Left kidney (tissue), 2 donors: ENCODE measurements around the gene RPGR. TPM values are rescaled to one million over a fixed set of nuclear protein-coding genes. Genes with fewer than 3 reads are reported as not detected.

ENCODE experiments used
- DNase-seq: peaks from one replicate; pipeline ENCODE4 v3.0.0-alpha.2; 2013
- polyA plus RNA-seq: library from polyadenylated mRNA; unstranded; fragments of 120-200 nt; gene quantifications from one replicate; pipeline ENCODE4 v1.2.1, GENCODE V29; 2013; ENCODE audit not compliant: insufficient read length

Gene RPGR
- polyA plus RNA-seq, 1 donor = 27.2 TPM

DNA sequence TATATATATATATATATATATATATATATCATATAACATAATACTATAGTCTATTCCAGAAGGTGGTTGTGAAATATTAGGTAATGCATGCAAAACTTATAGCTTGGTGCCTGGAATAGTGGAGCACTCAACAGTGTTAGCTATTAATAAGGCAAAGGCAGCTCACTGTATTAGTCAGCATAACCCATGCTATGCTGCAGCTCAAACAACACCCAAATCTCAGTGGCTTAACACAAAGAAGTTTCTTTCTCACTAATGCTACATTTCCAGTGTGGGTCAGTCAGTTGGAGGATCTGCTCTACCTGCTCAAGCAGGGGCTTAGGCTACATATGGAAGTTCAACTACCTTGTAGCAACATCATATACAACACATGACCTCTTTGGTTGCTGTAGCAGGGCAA is 5.2 kb upstream of the RPGR start:
- DNase-seq = no peak

DNA sequence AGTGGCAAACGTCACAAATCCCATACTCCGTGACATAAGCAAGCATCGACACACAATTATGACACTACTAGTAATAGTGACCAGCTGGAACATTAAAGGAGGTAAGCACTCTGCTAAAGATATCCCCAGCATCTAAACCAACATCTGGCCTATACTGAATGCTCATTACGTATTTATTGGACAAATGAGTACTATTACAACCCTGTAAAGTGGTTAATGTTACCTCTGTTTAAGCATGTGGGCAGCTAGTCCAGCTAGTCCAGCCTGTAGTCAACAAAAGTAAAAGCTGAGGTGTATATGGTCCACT is 419 bp upstream of the RPGR start:
- DNase-seq = no peak

DNA sequence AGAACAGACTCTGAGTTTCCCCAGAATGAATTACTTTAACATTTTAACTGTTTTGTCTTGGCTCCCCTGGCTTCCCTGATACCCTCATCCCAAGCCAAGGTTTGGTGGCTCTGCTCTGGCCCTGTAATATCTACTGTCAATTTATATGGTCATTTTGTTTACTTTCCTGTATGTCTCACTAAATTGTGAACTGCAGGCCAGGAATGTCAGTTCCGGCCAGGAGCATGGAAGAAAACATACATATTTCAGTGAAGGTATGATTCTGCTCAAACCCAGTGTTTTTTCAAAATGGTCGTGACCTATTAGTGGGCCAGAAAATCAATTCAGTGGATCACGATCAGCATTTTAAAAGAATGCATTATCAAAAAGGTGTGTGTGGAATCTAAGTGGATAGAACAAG is 1.2 kb downstream of the RPGR start:
- DNase-seq = no peak

DNA sequence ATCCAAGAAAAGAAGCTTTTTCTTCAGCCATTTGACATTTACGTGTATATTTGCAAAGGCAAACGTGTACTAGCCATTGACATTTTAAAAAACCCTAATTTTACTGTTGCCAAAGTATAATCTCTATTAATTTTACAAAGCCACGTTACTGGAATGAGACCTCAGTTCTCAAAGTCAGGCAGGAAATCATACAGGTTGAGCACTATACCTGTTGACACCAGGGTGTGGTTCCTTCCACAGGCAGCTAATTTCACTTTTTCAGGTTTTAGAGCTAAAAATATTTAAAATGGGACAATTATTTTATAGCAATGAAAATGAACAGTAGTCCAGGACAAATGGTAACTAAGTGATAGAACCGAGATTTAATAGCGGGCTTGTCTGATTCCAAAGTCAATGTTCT is 6.5 kb downstream of the RPGR start:
- no peak for DNase-seq

DNA sequence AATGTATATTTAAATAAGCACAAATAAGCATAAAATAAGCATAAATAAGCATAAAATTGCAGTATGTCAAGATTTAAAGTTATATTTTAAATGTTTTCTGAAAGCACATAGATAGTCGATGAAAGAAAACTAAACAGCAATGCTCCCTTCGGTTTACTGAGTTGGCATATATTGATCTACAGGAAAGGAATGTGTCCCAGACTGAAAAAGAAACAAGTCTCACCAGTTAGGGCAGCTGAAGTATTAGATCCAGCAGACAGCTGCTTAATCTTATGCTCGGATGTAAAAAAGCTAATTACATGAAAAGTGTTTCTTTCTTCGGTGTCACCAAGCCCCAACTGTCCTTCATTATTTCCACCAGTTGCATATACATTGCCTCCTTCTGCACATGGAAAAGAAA is 8.7 kb downstream of the RPGR start:
- no peak for DNase-seq

DNA sequence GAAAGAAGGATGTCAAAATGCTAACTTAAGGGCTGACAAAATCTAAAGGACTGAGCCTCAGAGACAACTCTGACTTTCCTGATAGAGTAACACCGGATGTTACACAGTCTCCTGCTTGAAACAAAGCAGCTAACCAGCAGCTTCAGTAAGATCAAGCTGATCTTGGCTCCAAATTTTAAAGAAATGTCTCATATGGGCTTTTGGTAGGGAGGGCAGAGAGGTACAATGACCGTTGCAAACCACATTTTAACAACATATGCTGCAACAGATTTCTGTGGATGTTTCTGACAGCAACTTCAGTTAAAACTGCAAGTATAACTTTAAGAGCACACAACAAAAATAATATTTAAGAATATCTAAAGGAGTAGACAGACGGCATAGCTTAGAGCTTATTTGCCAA is 9.1 kb downstream of the RPGR start:
- no peak for DNase-seq

DNA sequence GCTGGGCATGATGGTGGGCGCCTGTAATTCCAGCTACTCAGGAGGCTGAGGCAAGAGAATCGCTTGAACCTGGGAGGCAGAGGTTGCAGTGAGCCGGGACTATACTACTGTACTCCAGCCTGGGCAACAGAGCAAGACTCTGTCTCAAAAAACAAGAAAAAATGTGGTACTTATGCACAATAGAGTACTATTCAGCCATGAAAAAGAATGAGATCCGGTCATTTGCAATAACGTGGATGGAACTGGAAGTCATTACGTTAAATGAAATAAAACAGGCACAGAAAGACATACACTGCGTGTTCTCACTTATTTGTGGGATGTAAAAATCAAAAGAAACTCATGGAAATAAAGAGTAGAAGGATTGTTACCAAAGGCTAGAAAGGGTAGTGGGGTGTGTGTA is 12.1 kb downstream of the RPGR start:
- no peak for DNase-seq

DNA sequence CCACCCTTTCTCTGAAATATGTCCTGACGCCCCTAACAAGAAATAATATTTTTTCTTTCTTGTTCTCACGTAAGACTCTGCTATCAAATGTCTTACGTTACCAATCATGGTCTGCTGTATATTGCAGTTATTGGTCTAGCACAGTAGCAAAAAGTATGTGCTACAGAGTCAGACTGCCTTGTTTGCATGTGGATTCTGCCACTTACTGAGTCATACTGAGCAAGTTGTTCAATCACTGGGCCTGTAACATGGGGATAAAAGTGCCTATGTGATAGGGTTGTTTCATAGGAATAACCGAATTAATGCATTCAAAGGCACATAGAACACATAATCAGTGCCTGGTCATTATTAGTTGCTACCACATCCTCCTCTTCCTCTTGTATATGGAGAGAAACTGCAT is 14.1 kb downstream of the RPGR start:
- DNase-seq = no peak

DNA sequence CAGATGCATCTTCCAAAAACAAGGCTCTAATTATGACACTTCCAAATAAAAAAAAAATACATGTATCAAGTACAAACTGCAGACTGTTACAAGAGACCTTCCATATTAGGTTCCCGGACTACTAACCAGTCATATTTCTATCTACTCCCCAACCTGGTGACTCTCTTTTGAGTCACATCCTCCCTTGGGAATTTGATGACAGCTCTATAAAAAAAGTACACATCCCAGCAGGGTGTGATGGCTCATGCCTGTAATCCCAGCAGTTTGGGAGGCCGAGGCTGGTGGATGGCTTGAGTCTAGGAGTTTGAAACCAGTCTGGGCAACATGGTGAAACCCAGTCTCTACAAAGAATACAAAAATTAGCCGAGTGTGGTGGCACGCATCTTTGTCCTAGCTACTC is 14.9 kb downstream of the RPGR start:
- DNase-seq = no peak

DNA sequence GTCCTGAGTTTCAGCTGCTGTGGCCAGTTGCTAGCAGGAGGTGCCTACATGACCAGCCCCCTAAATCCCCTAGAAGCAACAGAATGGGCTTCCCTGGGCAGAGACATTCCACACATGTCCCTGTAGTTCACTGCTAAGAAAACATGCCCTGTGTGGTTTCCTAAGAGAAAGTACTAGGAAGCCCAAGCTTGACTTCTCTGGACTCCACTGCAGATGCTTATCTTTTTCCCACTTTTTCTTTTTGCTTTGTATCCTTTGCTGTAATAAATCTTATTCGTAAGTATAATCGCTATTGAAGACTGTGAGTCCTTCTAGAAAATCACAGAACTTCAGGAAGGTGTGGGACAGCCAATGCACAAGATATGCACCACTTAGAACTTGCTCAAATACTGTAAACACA is 15.6 kb downstream of the RPGR start:
- DNase-seq = no peak

DNA sequence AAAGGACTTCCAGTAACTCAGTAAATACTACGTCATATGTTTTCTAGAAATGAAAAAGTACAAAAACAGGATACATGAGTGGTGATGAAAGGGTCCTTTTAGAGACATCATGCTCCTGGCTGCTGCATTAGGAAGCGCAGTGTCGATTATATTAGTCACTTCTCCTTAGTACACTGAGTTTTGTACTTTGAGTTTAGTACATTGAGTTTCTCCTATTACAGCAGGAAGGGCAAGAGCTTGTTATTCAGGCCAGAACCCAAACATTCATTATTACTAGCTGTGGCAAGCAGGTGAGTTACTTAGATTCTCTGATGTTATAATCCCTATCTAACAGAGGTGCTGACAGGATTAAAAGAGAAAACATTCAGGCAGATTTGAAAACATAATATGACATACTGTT is 21.3 kb downstream of the RPGR start:
- no peak for DNase-seq

DNA sequence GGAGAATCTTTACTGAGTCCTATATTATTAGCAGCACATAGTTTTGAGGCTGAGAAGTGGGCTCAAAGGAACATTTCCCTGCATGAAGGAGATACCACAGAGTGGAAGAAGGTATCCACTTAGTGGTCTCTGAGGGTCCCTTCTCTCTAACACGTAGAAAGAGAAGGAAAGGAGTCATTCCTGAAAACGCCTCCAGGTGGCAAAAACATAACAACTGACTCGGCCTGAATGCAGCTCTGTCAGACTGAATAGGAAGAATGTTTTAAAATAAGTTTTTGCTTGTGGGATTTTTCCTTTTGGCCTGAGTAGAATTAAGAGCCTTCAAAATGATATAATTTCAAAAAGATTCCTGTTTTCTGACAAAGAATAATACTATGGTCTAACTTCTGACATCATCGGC is 23.3 kb downstream of the RPGR start:
- DNase-seq = no peak

DNA sequence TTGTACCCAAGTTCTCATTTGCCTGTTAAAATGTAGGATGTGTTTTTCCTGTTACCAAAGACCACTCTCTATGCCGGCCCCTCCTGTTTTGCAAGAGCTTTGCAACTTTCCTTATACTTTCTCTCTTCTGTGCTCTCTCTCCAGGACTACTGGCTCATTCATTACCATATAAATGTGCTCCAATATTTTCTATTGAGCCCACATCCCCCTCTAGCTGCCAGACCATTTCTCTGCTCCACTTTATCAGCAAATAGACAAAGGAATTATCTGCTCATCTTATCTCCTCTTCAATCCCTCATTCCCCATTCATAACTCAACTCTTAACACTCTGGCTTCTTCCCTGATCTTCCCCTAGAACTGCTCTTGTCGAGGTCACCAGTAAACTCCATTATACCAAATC is 33.6 kb downstream of the RPGR start:
- DNase-seq = no peak

DNA sequence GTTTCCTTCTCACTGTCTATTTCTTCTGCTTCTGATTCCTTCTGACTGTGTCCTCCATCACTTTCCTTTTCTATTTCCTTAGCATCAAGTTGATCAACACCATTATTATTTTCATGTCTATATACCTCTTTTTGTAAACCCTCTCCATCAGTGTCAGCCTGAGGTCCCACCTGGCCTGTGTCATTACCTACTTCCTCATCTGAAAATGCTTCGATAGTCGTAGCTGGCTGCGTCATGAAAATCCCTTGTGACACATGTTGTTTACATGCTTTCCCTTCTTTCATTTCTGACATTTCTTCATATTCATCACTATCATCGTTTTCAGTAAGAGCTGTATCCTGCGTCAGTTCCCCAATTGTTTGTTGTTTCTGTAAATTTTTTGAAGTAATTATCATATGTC is 39.6 kb downstream of the RPGR start:
- DNase-seq = no peak

DNA sequence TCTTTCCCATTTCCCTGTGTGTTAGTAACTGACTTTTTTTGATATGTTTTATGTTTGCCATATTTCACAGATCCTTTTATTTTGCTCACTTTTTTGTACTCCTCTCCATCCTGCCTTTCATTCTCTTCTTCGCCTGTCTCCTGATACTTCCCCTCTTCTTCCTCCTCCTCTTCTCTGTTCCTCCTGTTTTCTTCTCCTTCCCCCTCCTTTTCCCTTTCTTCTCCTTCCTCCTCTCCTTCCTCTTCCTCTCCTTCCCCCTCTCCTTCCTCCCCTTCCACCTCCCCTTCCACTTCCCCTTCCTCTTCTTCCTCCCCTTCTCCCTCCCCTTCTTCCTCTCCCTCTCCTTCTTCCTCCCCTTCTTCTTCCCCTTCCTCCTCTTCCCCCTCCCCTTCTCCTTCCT is 41.7 kb downstream of the RPGR start:
- no peak for DNase-seq

DNA sequence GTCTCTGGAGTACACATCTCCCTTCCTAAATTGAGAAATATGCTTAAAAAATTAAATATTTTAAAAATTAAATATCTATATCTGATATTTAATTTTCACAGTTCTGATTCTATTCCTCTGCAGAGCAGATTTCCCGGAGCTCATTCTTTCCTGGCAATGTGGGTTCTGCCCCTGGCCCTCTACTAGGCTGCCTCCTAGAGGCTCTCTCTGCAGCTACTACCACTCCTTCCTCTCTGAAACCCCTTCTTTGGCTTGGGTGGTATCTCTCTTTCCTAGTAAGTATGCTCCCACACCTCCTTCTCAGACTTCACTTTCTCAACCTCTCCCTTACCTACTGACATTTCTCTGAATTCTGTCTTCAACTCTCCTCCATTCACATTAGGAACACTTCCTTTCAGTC is 45.3 kb downstream of the RPGR start:
- no peak for DNase-seq

DNA sequence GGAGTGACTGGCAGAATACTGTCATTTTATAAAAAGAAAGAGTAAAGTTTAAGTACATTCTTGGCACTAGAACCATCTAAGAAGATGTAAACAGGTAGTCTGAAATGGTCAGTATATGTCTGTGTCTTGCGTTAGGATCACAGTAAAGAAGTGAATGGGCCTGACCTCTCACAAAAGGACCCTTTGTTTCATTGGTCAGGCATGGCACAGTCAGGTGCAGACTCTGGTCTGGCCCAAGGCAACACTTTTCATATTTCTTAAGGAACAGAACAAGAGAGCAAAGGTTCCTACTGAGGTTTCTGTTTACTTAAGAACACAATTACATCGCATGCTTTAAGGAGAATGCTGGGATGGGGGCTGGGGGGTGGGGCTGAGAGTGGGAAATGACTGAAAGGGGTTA is 48.1 kb downstream of the RPGR start:
- no peak for DNase-seq

DNA sequence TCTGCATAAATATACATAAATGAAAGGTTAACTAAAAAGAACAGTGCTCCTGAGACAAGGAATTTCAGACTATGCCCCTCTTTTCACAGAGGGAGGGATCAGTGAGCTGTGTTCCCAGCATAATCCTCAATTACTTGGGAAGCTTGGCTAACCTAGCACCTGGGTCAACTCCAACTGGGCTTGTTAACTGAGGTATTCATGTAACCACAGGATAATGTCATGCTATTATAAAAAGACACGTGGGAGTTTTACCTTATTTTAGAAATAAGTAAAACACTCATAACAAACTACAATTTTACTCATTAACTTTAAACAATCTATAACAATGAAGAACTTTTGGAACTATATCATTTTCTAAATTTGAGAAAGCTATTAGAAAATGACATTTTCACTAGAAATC is 48.6 kb downstream of the RPGR start:
- no peak for DNase-seq

DNA sequence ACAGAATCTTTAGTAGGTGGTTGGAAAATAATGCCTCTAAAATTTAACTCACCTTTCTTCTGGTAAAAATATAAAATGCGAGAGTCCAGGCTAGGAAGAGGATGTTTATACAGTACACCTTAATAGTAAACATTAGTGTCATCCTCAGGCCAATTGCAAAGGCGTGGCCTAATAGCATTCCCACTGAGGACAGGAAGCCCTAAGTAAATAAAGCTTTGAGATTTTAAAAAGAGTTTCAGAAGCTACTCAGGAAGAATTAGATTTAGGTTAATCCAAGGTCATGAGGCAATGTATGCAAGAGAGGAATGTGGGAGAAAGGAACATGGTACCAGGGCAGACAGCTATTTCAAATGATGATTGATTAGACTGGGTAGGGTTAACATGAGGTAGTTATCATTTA is 49.5 kb downstream of the RPGR start:
- no peak for DNase-seq

DNA sequence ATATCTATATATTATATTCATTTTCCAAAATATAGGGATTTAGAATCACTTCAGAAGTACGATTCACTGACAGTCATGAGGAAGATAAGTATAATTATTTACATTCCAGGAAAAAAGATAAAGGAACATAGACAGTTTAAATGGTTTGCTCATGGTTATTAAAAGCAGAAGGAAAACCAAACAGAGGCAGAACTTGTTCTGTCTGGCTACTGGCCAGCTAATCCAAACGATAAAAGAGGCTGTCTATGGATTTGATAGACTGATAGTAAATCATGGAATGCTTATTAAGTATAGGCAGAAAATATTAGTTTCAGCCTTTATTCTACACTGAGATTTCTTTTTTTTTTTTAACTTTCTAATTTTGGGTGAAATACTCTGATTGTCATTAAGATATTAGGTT is 50.2 kb downstream of the RPGR start:
- DNase-seq = no peak

DNA sequence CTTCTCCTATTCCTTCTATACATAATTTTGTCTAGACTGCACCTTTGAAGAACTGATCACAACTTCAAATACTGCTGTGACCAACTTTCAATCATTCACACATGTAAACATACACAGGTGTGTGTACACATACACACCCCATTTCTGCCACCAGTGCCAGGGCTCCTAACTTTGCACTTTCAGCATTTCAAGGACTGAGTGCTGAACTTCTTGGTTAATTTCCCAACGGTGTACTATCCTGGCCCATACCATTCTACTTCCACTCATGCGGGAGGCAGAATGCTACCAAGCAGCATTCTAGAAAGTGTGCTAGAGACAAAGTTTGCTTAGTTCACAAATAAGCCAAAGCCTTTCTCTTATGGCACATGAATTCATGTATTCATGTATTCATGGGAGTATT is 51.2 kb downstream of the RPGR start:
- no peak for DNase-seq

DNA sequence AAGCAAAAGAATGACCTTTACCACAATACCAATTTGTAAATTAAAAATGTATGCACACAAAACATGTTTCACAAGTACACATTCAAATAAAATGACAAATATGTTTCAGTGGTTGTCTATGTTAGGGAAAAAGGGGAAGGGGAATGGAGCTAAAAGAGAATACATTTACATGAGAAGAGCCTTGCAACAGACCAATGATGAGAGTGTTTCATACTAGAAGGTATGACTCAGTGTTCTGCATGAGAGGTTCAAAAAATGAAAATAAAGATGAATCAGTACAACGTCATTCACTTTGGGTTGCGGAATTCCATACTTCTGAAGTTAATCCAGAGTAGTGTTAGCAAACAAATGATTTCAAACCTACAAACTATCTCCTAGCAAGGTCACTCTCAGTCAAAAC is 51.7 kb downstream of the RPGR start:
- no peak for DNase-seq

DNA sequence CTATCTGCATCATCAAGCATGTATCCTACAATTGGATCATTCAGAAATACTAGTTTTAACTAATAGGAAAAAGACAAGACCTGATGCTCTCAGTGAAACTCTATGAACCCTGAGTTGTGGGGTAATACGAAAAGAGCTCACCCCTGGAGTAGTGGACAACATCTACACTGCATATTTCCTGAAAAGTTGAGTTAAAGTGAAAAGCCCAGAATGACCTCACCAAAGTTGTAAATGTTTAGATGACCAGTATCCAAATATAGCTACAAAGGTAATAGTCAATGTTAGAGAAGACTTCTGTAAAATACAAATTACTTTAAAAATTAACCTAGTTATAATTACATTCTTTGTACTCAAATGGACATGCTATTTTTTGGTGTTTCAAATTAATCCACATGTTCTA is 53.9 kb downstream of the RPGR start:
- DNase-seq = no peak

DNA sequence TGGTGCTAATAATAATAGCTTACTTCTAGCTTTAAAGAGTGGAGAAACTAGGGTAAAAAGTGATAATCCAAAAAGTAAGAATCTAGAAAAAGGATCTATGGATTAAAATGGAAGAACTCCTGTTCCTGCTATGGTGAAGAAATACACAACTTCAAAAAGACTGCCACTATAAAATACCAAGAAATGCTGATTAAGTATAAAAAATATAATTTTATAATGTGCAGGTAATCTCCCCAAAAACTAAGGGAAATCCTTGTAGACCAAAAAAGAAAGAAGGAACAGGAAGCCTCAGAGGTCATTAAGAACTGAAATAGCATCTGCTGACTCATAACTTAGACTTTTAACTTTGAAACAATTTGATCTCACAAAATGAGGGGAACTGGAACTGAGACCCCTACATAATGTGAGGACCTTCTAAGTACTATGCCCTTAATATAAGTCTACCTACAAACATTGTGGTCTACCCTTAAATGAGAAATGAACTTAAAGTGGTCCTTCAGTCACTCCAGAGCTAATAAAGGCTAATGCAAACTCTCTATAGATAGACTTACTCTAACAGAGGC is 56.1 kb downstream of the RPGR start:
- DNase-seq = no peak

DNA sequence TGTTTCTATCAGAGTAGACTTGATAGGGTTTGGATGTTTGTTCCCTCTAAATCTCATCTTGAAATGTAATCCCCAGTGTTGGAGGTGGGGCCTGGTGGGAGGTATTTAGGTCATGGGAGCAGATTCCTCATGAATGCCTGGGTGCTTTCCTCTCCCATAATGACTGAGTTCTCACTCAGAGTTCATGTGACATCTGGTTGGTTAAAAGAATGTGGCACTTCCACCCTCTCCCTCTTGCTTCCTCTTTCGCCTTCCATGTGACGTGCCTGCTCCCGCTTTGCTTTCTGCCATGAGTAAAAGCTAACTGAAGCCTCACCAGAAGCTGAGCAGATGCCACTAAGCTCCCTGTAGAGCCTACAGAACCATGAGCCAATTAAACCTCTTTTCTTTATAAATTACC is 59.3 kb downstream of the RPGR start:
- no peak for DNase-seq
